Measurements from ENCODE around the gene SLC13A4. TPM values are rescaled to one million over a fixed set of nuclear protein-coding genes. Genes with fewer than 3 reads are reported as not detected.

SLC13A4 gene
- polyA plus RNA-seq, 1 donor (not counting 4 experiments of a cell fraction or from before 2014, with no cell fraction given): 0.12 TPM

- H3K79me2 ChIP-seq (ENCODE audit: control insufficient read depth, insufficient read depth, low read length): no peaks in the 10 kb centered on the region
- no peaks in the 10 kb centered on the region for H3K27me3 ChIP-seq (ENCODE audit: control insufficient read depth, extremely low read depth, insufficient read depth, low read length)
- H3K4me2 ChIP-seq (ENCODE audit: control insufficient read depth, extremely low read depth, insufficient read depth, low read depth, low read length): no peak overlapping the region
- no peaks in the 10 kb centered on the region for H3K9me1 ChIP-seq (ENCODE audit: control insufficient read depth, extremely low read depth, insufficient read depth, low read length)
- dilution Hi-C loops (cut with MboI; ENCODE audit: extremely low pct_ligation_motif_present, low sequenced_read_pairs): no loop called here
- H4K20me1 ChIP-seq (ENCODE audit: control insufficient read depth, extremely low read depth, insufficient read depth, low read length): no peaks in the 10 kb centered on the region
- FAIRE-seq: no peak
- no peaks in the 10 kb centered on the region for H3K36me3 ChIP-seq (ENCODE audit: control insufficient read depth in 2 of 2, extremely low read depth in 1 of 2, insufficient read depth in 2 of 2, low read length in 2 of 2)
- no peak overlapping the region for H3K27ac ChIP-seq (ENCODE audit: control insufficient read depth, insufficient read depth, low read length)
- no peak overlapping the region for H3K4me3 ChIP-seq (ENCODE audit: control insufficient read depth in 2 of 3, extremely low read depth in 1 of 3, insufficient read depth in 2 of 3, low read depth in 1 of 3, low read length in 3 of 3)
- no peak overlapping the region for H3K9ac ChIP-seq (ENCODE audit: control insufficient read depth, extremely low read depth, insufficient read depth, low read length)
- peaks cover 24% of the 10 kb centered on the region for H3K4me1 ChIP-seq (ENCODE audit: control insufficient read depth, extremely low read depth, insufficient read depth, low read length)
- no peak for DNase-seq (ENCODE audit: low read depth, low spot score)
- H2AFZ ChIP-seq (ENCODE audit: control insufficient read depth, low read length): no peak overlapping the region
- TF ChIP-seq CTCF (optimal IDR thresholded peaks at IDR 0.05 in 1 of 3, IDR thresholded peaks at IDR 0.05 in 1 of 3, conservative IDR thresholded peaks at IDR 0.05 in 1 of 3; ENCODE audit: extremely low read depth in 1 of 3, insufficient read depth in 2 of 3, low read length in 3 of 3) (no peak), EZH2 (IDR thresholded peaks at IDR 0.05; ENCODE audit: low read length) (no peak)
- no peaks in the 10 kb centered on the region for H3K9me3 ChIP-seq (ENCODE audit: control insufficient read depth, low read depth, low read length)
Measured at GRCh38 chr7:135713836-135714470, 14.0 kb downstream of the SLC13A4 start.

GRCh38 chr7:135712796-135713195, 15.2 kb downstream of the SLC13A4 start:
- DNase-seq (ENCODE audit: low read depth, low spot score) (no peak), FAIRE-seq (no peak)
- H2AFZ ChIP-seq (ENCODE audit: control insufficient read depth, low read length): no peak overlapping the region
- H3K9me3 ChIP-seq (ENCODE audit: control insufficient read depth, low read depth, low read length): no peaks in the 10 kb centered on the region
- no peak overlapping the region for H3K4me2 ChIP-seq (ENCODE audit: control insufficient read depth, extremely low read depth, insufficient read depth, low read depth, low read length)
- dilution Hi-C loops (cut with MboI; ENCODE audit: extremely low pct_ligation_motif_present, low sequenced_read_pairs): no loop called here
- no peak overlapping the region for H3K9ac ChIP-seq (ENCODE audit: control insufficient read depth, extremely low read depth, insufficient read depth, low read length)
- H3K36me3 ChIP-seq (ENCODE audit: control insufficient read depth in 2 of 2, extremely low read depth in 1 of 2, insufficient read depth in 2 of 2, low read length in 2 of 2): no peaks in the 10 kb centered on the region
- no peaks in the 10 kb centered on the region for H3K27me3 ChIP-seq (ENCODE audit: control insufficient read depth, extremely low read depth, insufficient read depth, low read length)
- H3K9me1 ChIP-seq (ENCODE audit: control insufficient read depth, extremely low read depth, insufficient read depth, low read length): no peaks in the 10 kb centered on the region
- no peaks in the 10 kb centered on the region for H4K20me1 ChIP-seq (ENCODE audit: control insufficient read depth, extremely low read depth, insufficient read depth, low read length)
- no peaks in the 10 kb centered on the region for H3K79me2 ChIP-seq (ENCODE audit: control insufficient read depth, insufficient read depth, low read length)
- TF ChIP-seq EZH2 (IDR thresholded peaks at IDR 0.05; ENCODE audit: low read length) (no peak), CTCF (optimal IDR thresholded peaks at IDR 0.05 in 1 of 3, IDR thresholded peaks at IDR 0.05 in 1 of 3, conservative IDR thresholded peaks at IDR 0.05 in 1 of 3; ENCODE audit: extremely low read depth in 1 of 3, insufficient read depth in 2 of 3, low read length in 3 of 3) (no peak)
- H3K4me3 ChIP-seq (ENCODE audit: control insufficient read depth in 2 of 3, extremely low read depth in 1 of 3, insufficient read depth in 2 of 3, low read depth in 1 of 3, low read length in 3 of 3): no peak overlapping the region
- peaks cover 29% of the 10 kb centered on the region for H3K4me1 ChIP-seq (ENCODE audit: control insufficient read depth, extremely low read depth, insufficient read depth, low read length)
- no peak overlapping the region for H3K27ac ChIP-seq (ENCODE audit: control insufficient read depth, insufficient read depth, low read length)

Data from keratinocyte (primary cell).